Body of pancreas (tissue), 4 donors: ENCODE data around the gene SEC14L1.

Experiments used
- CTCF ChIP-seq, 7 experiments: fragments of 450-650 bp in 4 of 7; fragments of 200-600 bp in 3 of 7; sonication (generic) in 3 of 7; IDR thresholded peaks; one replicate each; pipeline ENCODE4 v1.5.1; 2016 to 2019; ENCODE audit warnings: antibody characterized with exemption in 7 of 7
- POLR2A ChIP-seq, 3 donors: fragments of 450-650 bp; IDR thresholded peaks; one replicate each; pipeline ENCODE4 v1.6.1; 2016; ENCODE audit warnings: antibody characterized with exemption in 3 of 3, mild to moderate bottlenecking in 2 of 3

- TF ChIP-seq CTCF (IDR thresholded peaks at IDR 0.05) = no peak
- no peak for TF ChIP-seq POLR2A (IDR thresholded peaks at IDR 0.05)
Measured at GRCh38 chr17:77107506-77108433, 33.0 kb upstream of the SEC14L1 start.
